Bronchial epithelial cell (primary cell): ENCODE results near the gene DHCR7. TPM values are rescaled to one million over a fixed set of nuclear protein-coding genes. Genes with fewer than 3 reads are reported as not detected.

Source experiments
- DNase-seq: peaks from one replicate; pipeline ENCODE4 v3.0.0-alpha.2; 2010; ENCODE audit warnings: low read depth
- FAIRE-seq: peaks from 2 replicates; lab custom pipeline; 2011; peaks lifted over from hg19 to GRCh38; lab: Jason Lieb, UNC
- H3K27me3 ChIP-seq: 2 replicates; pipeline ENCODE4 v1.5.1; 2011; ENCODE audit warnings: low read length; ENCODE audit not compliant: control insufficient read depth, insufficient read depth
- H3K36me3 ChIP-seq: 2 replicates; pipeline ENCODE4 v1.5.1; 2011; ENCODE audit warnings: low read length; ENCODE audit not compliant: control insufficient read depth, insufficient read depth
- H3K4me3 ChIP-seq: 2 replicates; pipeline ENCODE4 v1.5.1; 2011; ENCODE audit warnings: mild to moderate bottlenecking, low read depth, low read length, control low read depth
- CTCF ChIP-seq: IDR thresholded peaks from 2 replicates; pipeline ENCODE4 v1.5.1; 2011; ENCODE audit warnings: mild to moderate bottlenecking, moderate library complexity, low read length, control low read depth, inconsistent platforms; ENCODE audit not compliant: insufficient read depth, severe bottlenecking
- total RNA-seq: library from RNA; depleted of rRNA; stranded (reverse); fragments of >200 nt; gene quantifications from 2 replicates; pipeline ENCODE4 v1.2.1, GENCODE V29; 2014

Gene DHCR7
- total RNA-seq, 1 donor from 2014 or later = 60.3 TPM

GRCh38 chr11:71472357-71472885, 24.2 kb upstream of the DHCR7 start:
- H3K36me3 ChIP-seq = peaks cover 22% of the 10 kb centered on the region
- no peak overlapping the region for H3K4me3 ChIP-seq
- no peak for TF ChIP-seq CTCF
- H3K27me3 ChIP-seq = no peaks in the 10 kb centered on the region
- FAIRE-seq (no peak), DNase-seq (no peak)

- Histone ChIP-seq H3K36me3 (peaks cover 23% of the 10 kb centered on the region), H3K4me3 (no peak overlapping the region), H3K27me3 (no peaks in the 10 kb centered on the region)
- DNase-seq (no peak), FAIRE-seq (no peak)
- no peak for TF ChIP-seq CTCF
These were observed 22.8 kb upstream of the DHCR7 start for GRCh38 chr11:71470946-71471345.

GRCh38 chr11:71467164-71467563, 19.0 kb upstream of the DHCR7 start:
- peaks cover 15% of the 10 kb centered on the region for H3K36me3 ChIP-seq
- H3K4me3 ChIP-seq = no peak overlapping the region
- no peak for TF ChIP-seq CTCF
- FAIRE-seq (no peak), DNase-seq (peak; percentile 10)
- no peaks in the 10 kb centered on the region for H3K27me3 ChIP-seq

GRCh38 chr11:71466358-71466757, 18.2 kb upstream of the DHCR7 start:
- no peak for DNase-seq
- FAIRE-seq = no peak
- Histone ChIP-seq H3K4me3 (no peak overlapping the region), H3K36me3 (peaks cover 14% of the 10 kb centered on the region), H3K27me3 (no peaks in the 10 kb centered on the region)
- TF ChIP-seq CTCF = no peak

GRCh38 chr11:71465054-71465453, 16.9 kb upstream of the DHCR7 start:
- FAIRE-seq (no peak), DNase-seq (no peak)
- no peak for TF ChIP-seq CTCF
- no peaks in the 10 kb centered on the region for H3K27me3 ChIP-seq
- peaks cover 16% of the 10 kb centered on the region for H3K36me3 ChIP-seq
- no peak overlapping the region for H3K4me3 ChIP-seq

GRCh38 chr11:71463331-71464211, 15.4 kb upstream of the DHCR7 start:
- H3K27me3 ChIP-seq = no peaks in the 10 kb centered on the region
- FAIRE-seq (no peak), DNase-seq (no peak)
- no peak overlapping the region for H3K4me3 ChIP-seq
- TF ChIP-seq CTCF = no peak
- peaks cover 27% of the 10 kb centered on the region for H3K36me3 ChIP-seq
